D341Med (cell line): Measurements from ENCODE around the gene ZNF17.

ENCODE experiments used
- DNase-seq: peaks from one replicate; pipeline ENCODE4 v3.0.0; 2012; ENCODE audit warnings: low spot score

ZNF17 gene

GRCh38 chr19:57434386-57435061 is 23.6 kb downstream of the ZNF17 start:
- DNase-seq, result no peak

- peak; percentile 96 for DNase-seq
Measured at GRCh38 chr19:57435062-57435978, 24.4 kb downstream of the ZNF17 start, which contains the start of gene ZNF749. Gene ZNF749, plus strand, starts transcription at chr19:57435325. Its CDS starts 254 bp downstream, at chr19:57435579.

- DNase-seq, result no peak
Measured at GRCh38 chr19:57436417-57436816, 25.5 kb downstream of the ZNF17 start.

- DNase-seq, result no peak
Measured at GRCh38 chr19:57437931-57438330, 27.0 kb downstream of the ZNF17 start.

- no peak for DNase-seq
Measured at GRCh38 chr19:57438925-57439324, 28.0 kb downstream of the ZNF17 start.

GRCh38 chr19:57441979-57442752 is 31.2 kb downstream of the ZNF17 start:
- no peak for DNase-seq

GRCh38 chr19:57443121-57443696 is 32.2 kb downstream of the ZNF17 start:
- no peak for DNase-seq

GRCh38 chr19:57452307-57452706 is 41.3 kb downstream of the ZNF17 start:
- no peak for DNase-seq

GRCh38 chr19:57465680-57466381 is 54.9 kb downstream of the ZNF17 start:
- DNase-seq, result peak; percentile 62

GRCh38 chr19:57466489-57466888 is 55.5 kb downstream of the ZNF17 start:
- no peak for DNase-seq
